Neutrophil (primary cell): ENCODE results near the gene C2CD2.

Source experiments
- H3K27ac ChIP-seq: fragments of 200-600 bp; sonication (generic); 2 replicates; pipeline ENCODE4 v1.5.1; 2016; ENCODE audit warnings: mild to moderate bottlenecking, moderate library complexity
- H3K27me3 ChIP-seq: fragments of 200-600 bp; sonication (generic); 2 replicates; pipeline ENCODE4 v1.6.0; 2016; ENCODE audit warnings: mild to moderate bottlenecking
- H3K36me3 ChIP-seq: fragments of 200-600 bp; sonication (generic); 2 replicates; pipeline ENCODE4 v1.5.1; 2017
- H3K4me1 ChIP-seq, 2 experiments: fragments of 200-600 bp in 1 of 2; sonication (generic) in 1 of 2; 1 replicate in 1 of 2; 2 replicates in 1 of 2; pipeline versions ENCODE4 v1.5.1 to v1.6.1; 2013 to 2016; ENCODE audit warnings: low read depth in 1 of 2, low read length in 1 of 2, mild to moderate bottlenecking in 1 of 2, moderate library complexity in 1 of 2; ENCODE audit not compliant: control insufficient read depth in 1 of 2, insufficient read depth in 1 of 2
- H3K4me3 ChIP-seq, 2 experiments: fragments of 200-600 bp in 1 of 2; sonication (generic) in 1 of 2; 1 replicate in 1 of 2; 2 replicates in 1 of 2; pipeline ENCODE4 v1.5.1; 2013 to 2016; ENCODE audit warnings: low read depth in 1 of 2, low read length in 1 of 2, mild to moderate bottlenecking in 1 of 2, moderate library complexity in 1 of 2
- H3K9me3 ChIP-seq: fragments of 200-600 bp; sonication (generic); 2 replicates; pipeline ENCODE4 v1.5.1; 2016
- TF ChIP-seq, protein P1 (sequence below): fragments of 200-600 bp; sonication (generic); IDR thresholded peaks from 2 replicates; pipeline ENCODE4 v1.5.1; 2016; ENCODE audit warnings: antibody characterized with exemption

The C2CD2 gene

GRCh38 chr21:41942457-41942856 lies 11.4 kb downstream of the C2CD2 start:
- H3K9me3 ChIP-seq = no peaks in the 10 kb centered on the region
- no peaks in the 10 kb centered on the region for H3K4me1 ChIP-seq
- no peaks in the 10 kb centered on the region for H3K36me3 ChIP-seq
- no peak overlapping the region for H3K27ac ChIP-seq
- no peak overlapping the region for H3K4me3 ChIP-seq
- no peaks in the 10 kb centered on the region for H3K27me3 ChIP-seq
- TF ChIP-seq, protein P1, sequence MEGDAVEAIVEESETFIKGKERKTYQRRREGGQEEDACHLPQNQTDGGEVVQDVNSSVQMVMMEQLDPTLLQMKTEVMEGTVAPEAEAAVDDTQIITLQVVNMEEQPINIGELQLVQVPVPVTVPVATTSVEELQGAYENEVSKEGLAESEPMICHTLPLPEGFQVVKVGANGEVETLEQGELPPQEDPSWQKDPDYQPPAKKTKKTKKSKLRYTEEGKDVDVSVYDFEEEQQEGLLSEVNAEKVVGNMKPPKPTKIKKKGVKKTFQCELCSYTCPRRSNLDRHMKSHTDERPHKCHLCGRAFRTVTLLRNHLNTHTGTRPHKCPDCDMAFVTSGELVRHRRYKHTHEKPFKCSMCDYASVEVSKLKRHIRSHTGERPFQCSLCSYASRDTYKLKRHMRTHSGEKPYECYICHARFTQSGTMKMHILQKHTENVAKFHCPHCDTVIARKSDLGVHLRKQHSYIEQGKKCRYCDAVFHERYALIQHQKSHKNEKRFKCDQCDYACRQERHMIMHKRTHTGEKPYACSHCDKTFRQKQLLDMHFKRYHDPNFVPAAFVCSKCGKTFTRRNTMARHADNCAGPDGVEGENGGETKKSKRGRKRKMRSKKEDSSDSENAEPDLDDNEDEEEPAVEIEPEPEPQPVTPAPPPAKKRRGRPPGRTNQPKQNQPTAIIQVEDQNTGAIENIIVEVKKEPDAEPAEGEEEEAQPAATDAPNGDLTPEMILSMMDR = no peak

GRCh38 chr21:41941941-41942340 lies 11.9 kb downstream of the C2CD2 start:
- Histone ChIP-seq H3K4me1 (no peaks in the 10 kb centered on the region), H3K27ac (no peak overlapping the region), H3K36me3 (no peaks in the 10 kb centered on the region), H3K4me3 (no peak overlapping the region), H3K9me3 (no peaks in the 10 kb centered on the region), H3K27me3 (no peaks in the 10 kb centered on the region)
- TF ChIP-seq, protein P1 = no peak

DNA sequence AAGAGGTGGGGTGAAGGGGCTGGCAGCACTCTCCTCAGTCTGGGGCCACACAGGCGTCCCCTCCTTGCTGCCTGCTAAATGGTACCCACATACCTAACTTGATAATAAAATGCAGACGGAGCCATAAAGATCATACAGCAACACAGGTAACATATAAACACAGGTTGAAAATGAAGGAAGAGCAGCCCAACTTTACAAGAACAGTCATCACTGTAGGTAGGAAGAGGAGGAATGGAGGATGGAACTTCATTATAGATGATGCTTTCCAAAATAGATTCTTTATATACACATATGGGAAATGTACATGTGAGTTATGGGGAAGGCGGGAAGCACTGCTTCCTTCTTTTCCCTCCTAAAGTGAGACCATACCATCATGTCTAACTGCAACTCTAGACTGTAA lies 13.4 kb downstream of the C2CD2 start:
- H3K4me3 ChIP-seq = no peak overlapping the region
- H3K9me3 ChIP-seq = no peaks in the 10 kb centered on the region
- no peaks in the 10 kb centered on the region for H3K36me3 ChIP-seq
- TF ChIP-seq, protein P1 = no peak
- no peaks in the 10 kb centered on the region for H3K27me3 ChIP-seq
- H3K4me1 ChIP-seq = no peaks in the 10 kb centered on the region
- H3K27ac ChIP-seq = no peak overlapping the region

DNA sequence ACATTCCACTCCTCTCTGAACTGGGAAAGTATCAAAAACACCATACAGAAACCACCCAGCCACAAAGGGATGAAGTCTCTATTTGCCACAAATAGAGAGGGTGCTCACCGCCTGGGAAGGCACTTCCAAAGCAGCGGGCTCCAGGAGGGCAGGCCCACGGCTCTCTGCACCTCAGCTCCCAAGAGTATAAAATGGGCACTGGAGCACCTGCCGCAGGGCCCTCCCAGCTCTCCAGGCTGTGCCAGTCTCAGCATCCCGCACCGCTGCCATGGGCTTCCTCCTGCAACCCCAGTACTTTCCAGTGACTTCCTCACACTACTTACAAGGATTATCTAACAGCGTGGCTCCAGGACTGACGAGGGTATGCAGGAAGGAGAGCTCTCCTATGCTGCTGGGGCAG lies 14.4 kb downstream of the C2CD2 start:
- Histone ChIP-seq H3K36me3 (no peaks in the 10 kb centered on the region), H3K4me3 (no peak overlapping the region), H3K4me1 (no peaks in the 10 kb centered on the region), H3K9me3 (no peaks in the 10 kb centered on the region), H3K27me3 (peaks cover 2% of the 10 kb centered on the region), H3K27ac (no peak overlapping the region)
- TF ChIP-seq, protein P1 = no peak

DNA sequence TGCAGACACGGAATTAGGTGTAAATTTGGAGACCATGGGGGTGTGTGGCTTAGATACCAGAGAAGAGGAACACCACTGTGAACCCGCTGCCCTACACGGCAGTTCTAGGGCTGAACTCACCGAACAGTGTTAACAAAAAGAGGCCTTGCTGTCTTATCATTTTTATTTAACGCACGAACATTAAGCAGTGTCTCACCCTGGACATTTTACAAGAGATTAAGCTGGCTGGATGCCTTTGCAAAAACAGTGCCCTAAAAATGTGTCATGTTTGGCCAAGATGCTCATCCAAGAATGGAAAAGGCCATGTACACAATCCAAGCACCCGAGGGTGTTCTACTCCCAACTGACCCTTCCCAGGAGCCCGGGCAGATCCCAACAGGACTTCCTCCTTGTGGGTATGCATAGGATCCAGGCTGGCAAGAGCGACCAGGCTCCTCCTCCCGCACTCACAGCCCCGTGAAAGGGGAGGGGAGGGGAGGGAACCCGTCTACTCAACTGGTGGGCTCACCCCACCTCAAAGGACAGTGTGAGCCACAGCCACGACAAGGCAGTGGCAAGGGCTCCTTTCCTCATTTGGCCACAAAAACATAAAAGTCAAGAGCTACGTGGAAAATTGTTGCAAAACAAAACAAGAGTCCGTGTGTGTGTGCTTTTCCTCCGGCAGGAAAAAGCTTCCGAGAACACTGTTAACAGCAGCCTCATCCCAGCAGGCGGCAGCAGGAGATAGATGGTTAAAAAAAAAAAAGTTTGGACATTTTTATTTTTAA lies 20.3 kb downstream of the C2CD2 start:
- Histone ChIP-seq H3K4me1 (peaks cover 10 to 18% of the 10 kb centered on the region in 2 experiments), H3K4me3 (peak overlapping the region in 1 of 2 experiments; percentile 6), H3K27me3 (peaks cover 33% of the 10 kb centered on the region), H3K27ac (no peak overlapping the region), H3K36me3 (no peaks in the 10 kb centered on the region), H3K9me3 (no peaks in the 10 kb centered on the region)
- TF ChIP-seq, protein P1 = no peak
